Fibroblast of lung (primary cell): Measurements from ENCODE around the gene SH3D21.

ENCODE experiments used
- CTCF ChIP-seq, 2 donors: IDR thresholded peaks in 1 of 2; conservative IDR thresholded peaks in 1 of 2; 1 replicate in 1 of 2; 2 replicates in 1 of 2; pipeline ENCODE4 v1.5.1; 2011 to 2012; ENCODE audit warnings: low read length in 2 of 2, control low read depth in 1 of 2, inconsistent platforms in 1 of 2, low read depth in 1 of 2, mild to moderate bottlenecking in 1 of 2
- EZH2 ChIP-seq: IDR thresholded peaks from 2 replicates; pipeline ENCODE4 v1.5.1; 2012; ENCODE audit warnings: low read length, control low read depth, mild to moderate bottlenecking; ENCODE audit errors: missing control alignments

GRCh38 chr1:36349241-36349671, 43.1 kb downstream of the SH3D21 start:
- TF ChIP-seq CTCF (conservative IDR thresholded peaks at IDR 0.05 in 1 of 2, IDR thresholded peaks at IDR 0.05 in 1 of 2; ENCODE audit: low read depth in 1 of 2, low read length in 2 of 2) (no peak), EZH2 (no peak)
